Neuronal stem cell (in vitro differentiated cells): ENCODE data around the gene MAPT.

Source experiments
- DNase-seq: peaks from one replicate; pipeline ENCODE4 v3.0.0-alpha.2; 2013; ENCODE audit warnings: low spot score
- H2AFZ ChIP-seq: one replicate; pipeline ENCODE4 v1.6.1; 2013; ENCODE audit warnings: mild to moderate bottlenecking, low read length, inconsistent platforms
- H2AK5ac ChIP-seq: 2 replicates; pipeline ENCODE4 v1.6.1; 2013; ENCODE audit warnings: low read depth, mild to moderate bottlenecking, inconsistent platforms, low read length, moderate library complexity, mixed read lengths
- H2BK120ac ChIP-seq: 2 replicates; pipeline ENCODE4 v1.6.1; 2013; ENCODE audit warnings: low read depth, mild to moderate bottlenecking, inconsistent platforms, low read length, moderate library complexity, mixed read lengths
- H2BK12ac ChIP-seq: one replicate; pipeline ENCODE4 v1.6.1; 2013; ENCODE audit warnings: low read length, inconsistent platforms
- H2BK15ac ChIP-seq: 2 replicates; pipeline ENCODE4 v1.6.1; 2013; ENCODE audit warnings: mild to moderate bottlenecking, low read length, inconsistent platforms, mixed read lengths
- H2BK5ac ChIP-seq: one replicate; pipeline ENCODE4 v1.6.1; 2013; ENCODE audit warnings: inconsistent platforms, mild to moderate bottlenecking, low read length, moderate library complexity
- H3K14ac ChIP-seq: one replicate; pipeline ENCODE4 v1.6.1; 2013; ENCODE audit warnings: low read length, inconsistent platforms
- H3K18ac ChIP-seq: 2 replicates; pipeline ENCODE4 v1.6.1; 2013; ENCODE audit warnings: low read length, inconsistent platforms
- H3K23ac ChIP-seq: 2 replicates; pipeline ENCODE4 v1.6.1; 2013; ENCODE audit warnings: low read depth, mild to moderate bottlenecking, mixed read lengths, low read length, inconsistent platforms; ENCODE audit not compliant: poor library complexity
- H3K27ac ChIP-seq: replicated peaks from 3 replicates; pipeline ENCODE4 v1.5.1; 2013; ENCODE audit warnings: low read length, inconsistent platforms
- H3K27me3 ChIP-seq, 3 experiments: 2 replicates each; pipeline ENCODE4 v1.6.1; 2013; ENCODE audit warnings: low read length in 3 of 3, mild to moderate bottlenecking in 2 of 3, inconsistent platforms in 1 of 3, low read depth in 1 of 3, mixed read lengths in 1 of 3, moderate library complexity in 1 of 3; ENCODE audit not compliant: control insufficient read depth in 3 of 3, insufficient read depth in 3 of 3
- H3K36me3 ChIP-seq, 2 donors: replicated peaks in 1 of 2; 2 replicates each; pipeline ENCODE4 v1.6.1; 2013; ENCODE audit warnings: low read length in 2 of 2; ENCODE audit not compliant: control insufficient read depth in 2 of 2, insufficient read depth in 2 of 2
- H3K4ac ChIP-seq: 2 replicates; pipeline ENCODE4 v1.6.1; 2013; ENCODE audit warnings: inconsistent platforms, mild to moderate bottlenecking, low read length, moderate library complexity
- H3K4me1 ChIP-seq, 2 donors: 1 replicate in 1 of 2; 2 replicates in 1 of 2; pipeline ENCODE4 v1.6.1; 2013; ENCODE audit warnings: low read length in 2 of 2, low read depth in 1 of 2; ENCODE audit not compliant: control insufficient read depth in 2 of 2, insufficient read depth in 1 of 2
- H3K4me2 ChIP-seq: one replicate; pipeline ENCODE4 v1.6.1; 2013; ENCODE audit warnings: mild to moderate bottlenecking, low read length, inconsistent platforms; ENCODE audit not compliant: insufficient read depth, poor library complexity, severe bottlenecking
- H3K4me3 ChIP-seq, 2 donors: 2 replicates each; pipeline ENCODE4 v1.5.1; 2013; ENCODE audit warnings: low read length in 2 of 2, mild to moderate bottlenecking in 2 of 2, inconsistent platforms in 1 of 2, moderate library complexity in 1 of 2
- H3K79me1 ChIP-seq: one replicate; pipeline ENCODE4 v1.6.1; 2013; ENCODE audit warnings: low read depth, mild to moderate bottlenecking, inconsistent platforms, low read length, moderate library complexity
- H3K9ac ChIP-seq: one replicate; pipeline ENCODE4 v1.6.1; 2013; ENCODE audit warnings: mild to moderate bottlenecking, low read depth, low read length, inconsistent platforms; ENCODE audit not compliant: poor library complexity
- H3K9me3 ChIP-seq, 2 donors: replicated peaks in 1 of 2; 2 replicates each; pipeline versions ENCODE3 to v1.6.1; 2013; ENCODE audit warnings: low read length in 2 of 2, mild to moderate bottlenecking in 2 of 2, inconsistent platforms in 1 of 2, low read depth in 1 of 2, mixed read lengths in 1 of 2, moderate library complexity in 1 of 2; ENCODE audit not compliant: control insufficient read depth in 2 of 2, insufficient read depth in 1 of 2
- H4K8ac ChIP-seq: one replicate; pipeline ENCODE4 v1.6.1; 2013; ENCODE audit warnings: low read depth, mild to moderate bottlenecking, inconsistent platforms, low read length, moderate library complexity
- H4K91ac ChIP-seq: one replicate; pipeline ENCODE4 v1.6.1; 2013; ENCODE audit warnings: low read length, low read depth, mild to moderate bottlenecking, inconsistent platforms; ENCODE audit not compliant: poor library complexity
- WGBS, 2 donors: extraction: QIAGEN DNeasy Blood & Tissue Kit; methylation state at CpG; one replicate each; pipeline ENCODE4 v1.1.7; 2013; ENCODE audit warnings: missing lambda C conversion rate in 2 of 2, mixed read lengths in 1 of 2; ENCODE audit not compliant: insufficient read length in 2 of 2, insufficient replicate concordance in 1 of 2; ENCODE audit errors: extremely low coverage in 2 of 2; 5-methylcytosine and 5-hydroxymethylcytosine counted together

The MAPT gene

DNA sequence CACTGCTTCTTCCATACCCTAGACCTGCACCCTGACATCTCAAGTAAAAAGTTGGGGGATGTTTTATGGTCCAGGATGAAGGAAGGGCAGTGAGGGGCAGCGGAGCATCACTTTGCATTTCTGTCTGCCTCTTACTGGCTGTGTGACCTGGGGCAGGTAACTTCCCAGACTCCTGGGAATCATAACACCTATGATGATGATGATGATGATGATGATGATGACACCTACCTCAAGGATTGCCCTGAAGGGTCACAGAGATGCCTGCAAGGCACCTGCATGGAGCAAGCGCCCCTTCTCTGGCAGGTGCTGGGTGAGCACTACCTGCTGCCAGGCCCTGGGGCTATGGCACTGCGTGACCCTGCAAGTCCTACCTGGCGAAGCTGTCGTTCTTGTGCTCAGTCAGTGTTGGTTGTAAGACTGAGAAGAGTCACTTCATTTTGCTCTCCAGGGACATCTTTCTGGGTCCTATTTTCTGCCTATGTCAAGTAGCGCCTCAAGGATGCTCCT is 58.5 kb downstream of the MAPT start:
- Histone ChIP-seq H2BK5ac (no peak overlapping the region), H3K18ac (no peak overlapping the region), H3K14ac (no peak overlapping the region), H2AFZ (no peak overlapping the region), H2AK5ac (no peak overlapping the region), H3K23ac (no peak overlapping the region), H3K4me2 (no peak overlapping the region), H3K4me1 (peaks cover 0 to 6% of the 10 kb centered on the region in 2 donors), H3K4me3 (no peak overlapping the region), H2BK12ac (no peak overlapping the region), H4K91ac (no peak overlapping the region), H3K27me3 (peaks cover 2 to 27% (median 12%) of the 10 kb centered on the region in 3 experiments), H3K9me3 (no peaks in the 10 kb centered on the region), H3K79me1 (no peaks in the 10 kb centered on the region), H4K8ac (no peak overlapping the region), H3K27ac (no peak overlapping the region), H3K9ac (no peak overlapping the region), H3K36me3 (no peaks in the 10 kb centered on the region), H2BK120ac (no peak overlapping the region), H3K4ac (no peak overlapping the region), H2BK15ac (no peak overlapping the region)
- WGBS, 2 donors, result no CpG with 5 or more reads among the region's 6 CpGs
- no peak for DNase-seq

- no peak overlapping the region for H3K14ac ChIP-seq
- no peak overlapping the region for H3K4me2 ChIP-seq
- DNase-seq, result no peak
- no peak overlapping the region for H3K18ac ChIP-seq
- no peak overlapping the region for H4K91ac ChIP-seq
- H3K4ac ChIP-seq, result no peak overlapping the region
- H3K79me1 ChIP-seq, result no peaks in the 10 kb centered on the region
- no peak overlapping the region for H2BK12ac ChIP-seq
- no CpG with 5 or more reads among the region's 2 CpGs for WGBS, 2 donors
- no peak overlapping the region for H3K4me3 ChIP-seq
- H3K36me3 ChIP-seq, result no peaks in the 10 kb centered on the region
- no peak overlapping the region for H4K8ac ChIP-seq
- no peak overlapping the region for H3K23ac ChIP-seq
- no peak overlapping the region for H2BK5ac ChIP-seq
- no peak overlapping the region for H3K9ac ChIP-seq
- H3K4me1 ChIP-seq, result peaks cover 0 to 6% of the 10 kb centered on the region in 2 donors
- H3K27ac ChIP-seq, result no peak overlapping the region
- H3K27me3 ChIP-seq, result peaks cover 2 to 23% (median 12%) of the 10 kb centered on the region in 3 experiments
- no peak overlapping the region for H2AFZ ChIP-seq
- H3K9me3 ChIP-seq, result no peaks in the 10 kb centered on the region
- H2AK5ac ChIP-seq, result no peak overlapping the region
- no peak overlapping the region for H2BK15ac ChIP-seq
- no peak overlapping the region for H2BK120ac ChIP-seq
These were observed 59.2 kb downstream of the MAPT start for GRCh38 chr17:45953561-45953960.

GRCh38 chr17:45954914-45955313 is 60.6 kb downstream of the MAPT start:
- Histone ChIP-seq H3K18ac (no peak overlapping the region), H4K8ac (no peak overlapping the region), H2BK120ac (no peak overlapping the region), H2BK12ac (no peak overlapping the region), H3K14ac (no peak overlapping the region), H3K36me3 (no peaks in the 10 kb centered on the region), H3K9ac (no peak overlapping the region), H2AK5ac (no peak overlapping the region), H2AFZ (no peak overlapping the region), H3K27ac (no peak overlapping the region), H2BK5ac (no peak overlapping the region), H3K4me1 (peaks cover 0 to 3% of the 10 kb centered on the region in 2 donors), H3K9me3 (no peaks in the 10 kb centered on the region), H3K23ac (no peak overlapping the region), H2BK15ac (no peak overlapping the region), H4K91ac (no peak overlapping the region), H3K27me3 (peaks cover 0 to 11% (median 4%) of the 10 kb centered on the region in 3 experiments), H3K4me3 (no peak overlapping the region), H3K79me1 (no peaks in the 10 kb centered on the region), H3K4ac (no peak overlapping the region), H3K4me2 (no peak overlapping the region)
- WGBS, 2 donors, result no CpG with 5 or more reads among the region's 11 CpGs
- no peak for DNase-seq

DNA sequence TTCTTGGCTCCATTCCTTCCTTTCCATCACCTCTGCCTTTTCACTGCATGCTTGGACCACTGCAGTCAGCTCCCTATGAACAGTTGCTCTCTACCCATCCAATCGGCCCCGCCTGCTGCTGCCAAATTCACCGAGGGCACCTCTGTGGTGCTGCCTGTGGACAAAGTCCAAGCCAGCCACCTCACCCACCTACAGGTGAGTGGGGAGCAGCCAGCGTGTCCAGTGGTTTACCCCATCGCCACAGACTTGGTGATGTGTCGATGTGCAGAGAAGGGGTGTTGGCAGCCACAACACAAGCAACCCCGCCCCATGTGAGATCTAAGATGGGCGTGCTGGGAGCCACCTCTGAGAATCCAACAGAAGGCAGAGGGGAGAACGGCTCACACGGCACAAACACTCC is 61.0 kb downstream of the MAPT start:
- Histone ChIP-seq H3K4me3 (no peak overlapping the region), H3K4me1 (peaks cover 0 to 3% of the 10 kb centered on the region in 2 donors), H3K9ac (no peak overlapping the region), H2AFZ (no peak overlapping the region), H4K91ac (no peak overlapping the region), H3K27me3 (peaks cover 0 to 6% (median 0%) of the 10 kb centered on the region in 3 experiments), H2BK5ac (no peak overlapping the region), H2BK120ac (no peak overlapping the region), H2BK12ac (no peak overlapping the region), H3K18ac (no peak overlapping the region), H2AK5ac (no peak overlapping the region), H4K8ac (no peak overlapping the region), H3K79me1 (no peaks in the 10 kb centered on the region), H3K9me3 (no peaks in the 10 kb centered on the region), H3K4me2 (no peak overlapping the region), H3K23ac (no peak overlapping the region), H3K4ac (no peak overlapping the region), H3K27ac (no peak overlapping the region), H3K14ac (no peak overlapping the region), H2BK15ac (no peak overlapping the region), H3K36me3 (no peaks in the 10 kb centered on the region)
- WGBS, 2 donors, result no CpG with 5 or more reads among the region's 10 CpGs
- DNase-seq, result no peak
